GM12864 (cell line): ENCODE results near the gene ASB1.

ENCODE experiments used
- DNase-seq: peaks from one replicate; pipeline ENCODE4 v3.0.0-alpha.2; 2011; ENCODE audit warnings: low read depth
- H3K4me3 ChIP-seq: 2 replicates; pipeline ENCODE4 v1.5.1; 2011; ENCODE audit warnings: mild to moderate bottlenecking, low read depth, low read length, control low read depth
- CTCF ChIP-seq: IDR thresholded peaks from 2 replicates; pipeline ENCODE4 v1.5.1; 2011; ENCODE audit warnings: low read depth, mild to moderate bottlenecking, moderate library complexity, low read length, control low read depth, inconsistent platforms; ENCODE audit errors: missing control alignments

The ASB1 gene

DNA sequence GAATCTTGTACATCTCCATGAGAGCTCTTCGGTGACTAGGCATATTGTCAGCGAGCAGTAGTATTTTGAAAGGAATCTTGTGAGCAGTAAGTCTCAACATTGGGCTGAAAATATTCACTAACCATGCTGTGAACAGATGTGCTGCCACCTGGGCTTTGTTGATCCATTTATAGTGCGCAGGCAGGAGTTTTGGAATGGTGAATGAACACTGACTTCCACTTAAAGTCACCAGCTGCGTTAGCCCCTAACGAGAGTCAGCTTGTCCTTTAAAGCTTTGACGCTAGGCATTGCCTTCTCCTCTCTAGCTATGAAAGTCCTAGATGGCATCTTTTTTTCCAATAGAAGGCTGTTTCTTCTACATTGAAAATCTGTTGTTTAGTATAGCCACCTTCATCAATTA is 4.1 kb downstream of the ASB1 start:
- no peak for DNase-seq
- no peak for TF ChIP-seq CTCF

DNA sequence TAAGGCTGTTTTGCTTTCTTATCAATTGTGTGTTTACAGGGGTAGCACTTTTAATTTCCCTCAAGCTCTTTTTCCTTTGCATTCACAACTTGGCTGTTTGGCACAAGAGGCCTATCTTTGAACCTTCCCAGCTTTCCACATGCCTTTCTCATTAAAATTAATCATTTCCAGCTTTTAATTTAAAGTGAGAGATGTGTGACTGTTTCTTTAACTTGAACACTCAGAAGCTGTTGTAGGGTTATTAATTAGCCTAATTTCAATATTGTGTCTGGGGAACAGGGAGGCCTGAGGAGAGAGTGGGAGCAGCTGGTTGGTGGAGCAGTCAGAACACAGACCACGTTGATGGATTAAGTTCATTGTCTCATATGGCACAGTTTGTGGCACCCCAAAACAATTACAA is 4.7 kb downstream of the ASB1 start:
- no peak for DNase-seq
- no peak for TF ChIP-seq CTCF
- H3K4me3 ChIP-seq, result no peak overlapping the region

More for the DNA sequence above, 4.1 kb downstream of the ASB1 start:
- no peak overlapping the region for H3K4me3 ChIP-seq

DNA sequence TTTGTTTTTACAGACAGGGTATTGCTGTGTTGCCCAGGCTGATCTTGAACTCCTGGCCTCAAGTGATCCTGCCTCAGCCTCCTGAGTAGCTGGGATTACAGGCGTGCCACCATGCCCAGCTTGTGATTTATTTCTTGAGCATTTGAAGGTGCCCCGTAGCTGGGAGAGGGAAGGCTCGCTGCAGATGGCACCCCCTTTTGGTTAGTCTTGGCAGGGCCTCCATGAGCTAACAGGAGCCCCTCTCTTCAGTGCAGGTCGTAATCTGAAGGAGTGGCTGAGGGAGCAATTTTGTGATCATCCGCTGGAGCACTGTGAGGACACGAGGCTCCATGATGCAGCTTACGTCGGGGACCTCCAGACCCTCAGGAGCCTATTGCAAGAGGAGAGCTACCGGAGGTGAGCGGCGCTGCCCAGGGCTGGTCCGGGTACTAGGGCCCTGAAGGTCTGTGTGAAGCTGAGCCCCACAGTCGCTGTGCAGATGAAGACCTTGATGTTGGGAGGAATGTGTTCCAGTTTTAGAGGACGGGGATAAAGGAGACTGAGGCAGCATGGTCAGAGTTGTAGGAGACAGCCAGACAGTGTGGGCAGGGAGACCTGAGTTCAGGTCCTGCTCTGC is 6.7 kb downstream of the ASB1 start:
- no peak overlapping the region for H3K4me3 ChIP-seq
- DNase-seq, result no peak
- no peak for TF ChIP-seq CTCF

DNA sequence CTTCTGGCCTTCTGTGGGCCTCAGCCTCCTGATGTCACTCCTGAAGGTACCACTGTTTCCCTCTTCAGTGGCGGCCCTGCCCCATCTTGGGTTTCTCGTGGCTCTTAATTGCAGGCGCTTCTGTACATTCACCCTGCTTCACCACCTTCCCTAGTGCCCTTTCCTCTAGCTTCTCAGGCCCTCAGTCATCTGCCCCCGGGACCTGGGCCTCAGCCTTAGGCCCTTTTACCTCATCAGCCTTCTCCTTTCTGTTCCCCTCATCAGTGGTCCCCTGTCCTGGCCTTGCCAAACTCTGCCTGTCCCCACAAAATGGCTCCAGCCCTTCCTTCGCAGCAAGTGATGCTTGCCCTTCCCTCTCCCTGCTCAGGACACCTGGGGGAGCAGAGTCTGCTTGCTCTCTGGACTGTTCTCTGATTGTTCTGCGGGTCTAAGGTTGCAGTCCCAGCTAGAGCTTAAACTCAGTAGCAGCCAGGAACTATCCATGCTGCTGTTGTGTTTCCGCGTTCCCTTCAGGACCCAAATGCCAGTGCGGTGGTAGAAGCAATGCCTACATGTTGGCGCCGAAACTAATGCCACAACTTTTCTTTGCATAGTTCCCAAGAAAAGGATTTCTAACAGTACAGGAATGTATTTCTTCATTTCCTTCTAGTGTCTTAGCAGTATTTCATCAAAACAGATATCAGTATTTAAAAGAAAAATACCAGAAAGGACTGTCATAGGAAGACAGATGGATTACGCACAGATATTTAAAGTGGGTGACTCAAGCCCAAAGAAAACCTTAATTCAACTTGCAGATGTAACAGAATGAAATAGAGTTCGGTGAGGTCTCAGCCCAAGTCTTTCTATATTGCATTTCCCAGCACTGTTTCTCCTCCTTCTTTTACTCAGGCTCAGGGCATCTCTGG is 7.5 kb downstream of the ASB1 start:
- TF ChIP-seq CTCF, result no peak
- DNase-seq, result no peak
- no peak overlapping the region for H3K4me3 ChIP-seq

DNA sequence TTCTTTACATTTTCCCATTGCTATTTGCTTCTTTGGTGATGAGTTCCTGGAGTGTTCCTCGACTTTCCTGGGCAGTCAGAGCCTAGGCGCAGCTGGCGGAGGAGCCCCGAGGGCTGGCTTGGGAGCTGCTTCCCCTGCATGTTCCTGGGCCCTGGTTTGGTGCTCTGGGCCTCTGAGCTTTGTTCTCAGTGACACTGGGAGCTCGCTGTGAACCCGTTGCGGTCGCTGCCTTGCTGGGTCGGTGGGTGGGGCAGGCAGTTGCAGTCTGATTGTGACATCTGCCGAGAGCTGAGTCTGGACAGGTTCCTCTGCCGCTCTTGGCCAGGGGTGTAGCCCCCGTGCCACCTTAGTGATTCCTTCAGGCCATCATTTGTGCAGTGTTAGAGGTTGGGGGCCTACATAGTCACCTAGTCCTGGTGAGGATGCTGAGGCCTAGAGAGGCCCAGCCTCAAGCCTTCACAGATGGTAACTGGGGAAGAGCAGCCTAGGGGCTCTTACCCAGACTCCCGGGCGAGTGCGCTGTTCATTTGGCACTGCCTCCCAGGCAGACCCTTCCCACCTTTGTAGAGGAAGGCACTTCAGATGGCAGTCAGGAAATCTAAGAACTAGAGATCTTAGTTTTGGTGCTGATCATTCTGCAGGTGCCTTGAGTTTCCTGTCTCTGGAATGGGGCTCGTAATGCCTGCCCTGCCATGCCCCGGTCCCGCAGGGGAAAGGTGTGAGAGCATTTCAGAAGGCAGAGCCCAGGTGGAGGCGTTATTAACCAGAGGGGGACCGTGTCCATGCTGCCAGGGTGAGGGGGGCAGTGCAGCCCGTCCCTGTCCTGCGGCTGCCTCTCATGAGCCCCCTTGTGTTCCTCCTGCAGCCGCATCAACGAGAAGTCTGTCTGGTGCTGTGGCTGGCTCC is 8.4 kb downstream of the ASB1 start:
- no peak overlapping the region for H3K4me3 ChIP-seq
- no peak for TF ChIP-seq CTCF
- DNase-seq, result no peak

DNA sequence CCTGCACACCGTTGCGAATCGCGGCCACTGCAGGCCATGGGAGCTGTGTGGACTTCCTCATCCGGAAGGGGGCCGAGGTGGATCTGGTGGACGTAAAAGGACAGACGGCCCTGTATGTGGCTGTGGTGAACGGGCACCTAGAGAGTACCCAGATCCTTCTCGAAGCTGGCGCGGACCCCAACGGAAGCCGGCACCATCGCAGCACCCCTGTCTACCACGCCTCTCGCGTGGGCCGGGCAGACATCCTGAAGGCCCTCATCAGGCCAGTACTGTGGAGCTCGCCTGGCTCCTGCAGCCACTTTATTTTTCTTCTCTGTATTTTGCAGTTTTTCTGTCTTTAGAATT is 9.0 kb downstream of the ASB1 start:
- H3K4me3 ChIP-seq, result no peak overlapping the region
- no peak for TF ChIP-seq CTCF

More for the DNA sequence above, 9.0 kb downstream of the ASB1 start:
- DNase-seq, result no peak
